H9 (cell line): Measurements from ENCODE around the gene FAM20A. TPM values are rescaled to one million over a fixed set of nuclear protein-coding genes. Genes with fewer than 3 reads are reported as not detected.

Experiments used
- DNase-seq: peaks from one replicate; pipeline ENCODE4 v3.0.0-alpha.2; 2017
- H2AFZ ChIP-seq: one replicate; pipeline ENCODE4 v1.6.1; 2013; ENCODE audit warnings: mild to moderate bottlenecking, low read length, control low read depth, moderate library complexity
- H2AK5ac ChIP-seq: 2 replicates; pipeline ENCODE4 v1.6.1; 2013; ENCODE audit warnings: low read length, control low read depth, mixed read lengths; ENCODE audit not compliant: insufficient read length
- H2BK120ac ChIP-seq: one replicate; pipeline ENCODE4 v1.6.1; 2013; ENCODE audit warnings: low read depth, mild to moderate bottlenecking, low read length, control low read depth, inconsistent platforms; ENCODE audit not compliant: poor library complexity, severe bottlenecking
- H2BK12ac ChIP-seq: 2 replicates; pipeline ENCODE4 v1.6.1; 2013; ENCODE audit warnings: low read length, control low read depth, mixed read lengths, low read depth; ENCODE audit not compliant: insufficient read length
- H2BK15ac ChIP-seq: 2 replicates; pipeline ENCODE4 v1.6.1; 2013; ENCODE audit warnings: low read depth, low read length, control low read depth
- H2BK20ac ChIP-seq: one replicate; pipeline ENCODE4 v1.6.1; 2013; ENCODE audit warnings: low read depth, mild to moderate bottlenecking, low read length, control low read depth, inconsistent platforms; ENCODE audit not compliant: poor library complexity, severe bottlenecking
- H2BK5ac ChIP-seq: 2 replicates; pipeline ENCODE4 v1.6.1; 2013; ENCODE audit warnings: low read length, control low read depth, mixed read lengths; ENCODE audit not compliant: insufficient read length
- H3K14ac ChIP-seq: 2 replicates; pipeline ENCODE4 v1.6.1; 2013; ENCODE audit warnings: low read length, control low read depth; ENCODE audit not compliant: insufficient read depth
- H3K18ac ChIP-seq: 2 replicates; pipeline ENCODE4 v1.6.1; 2013; ENCODE audit warnings: low read depth, mild to moderate bottlenecking, mixed read lengths, low read length, control low read depth; ENCODE audit not compliant: insufficient read length
- H3K23ac ChIP-seq: 2 replicates; pipeline ENCODE4 v1.6.1; 2013; ENCODE audit warnings: low read length, control low read depth, mixed read lengths, low read depth; ENCODE audit not compliant: insufficient read length
- H3K23me2 ChIP-seq: 2 replicates; pipeline ENCODE4 v1.6.1; 2013; ENCODE audit warnings: low read depth, mild to moderate bottlenecking, mixed read lengths, low read length, control low read depth; ENCODE audit not compliant: insufficient read length, poor library complexity, severe bottlenecking
- H3K27ac ChIP-seq: 2 replicates; pipeline ENCODE4 v1.5.1; 2013; ENCODE audit warnings: low read length, control low read depth, mixed read lengths, low read depth; ENCODE audit not compliant: insufficient read length
- H3K27me3 ChIP-seq: 2 replicates; pipeline ENCODE4 v1.6.1; 2013; ENCODE audit warnings: low read length, control low read depth, inconsistent platforms; ENCODE audit not compliant: insufficient read depth
- H3K4ac ChIP-seq: 2 replicates; pipeline ENCODE4 v1.6.1; 2013; ENCODE audit warnings: low read depth, mild to moderate bottlenecking, control low read depth, inconsistent platforms, low read length, moderate library complexity
- H3K4me1 ChIP-seq: 2 replicates; pipeline ENCODE4 v1.6.1; 2013; ENCODE audit warnings: low read length, control low read depth, inconsistent platforms; ENCODE audit not compliant: insufficient read depth
- H3K4me2 ChIP-seq: 2 replicates; pipeline ENCODE4 v1.6.1; 2013; ENCODE audit warnings: low read length, control low read depth, mixed read lengths; ENCODE audit not compliant: insufficient read length, insufficient read depth
- H3K56ac ChIP-seq: 2 replicates; pipeline ENCODE4 v1.6.1; 2013; ENCODE audit warnings: low read depth, mild to moderate bottlenecking, mixed read lengths, low read length, control low read depth; ENCODE audit not compliant: insufficient read length
- H3K79me1 ChIP-seq: 2 replicates; pipeline ENCODE4 v1.6.1; 2013; ENCODE audit warnings: low read depth, mild to moderate bottlenecking, moderate library complexity, low read length, control low read depth, inconsistent platforms; ENCODE audit not compliant: insufficient read depth, poor library complexity, severe bottlenecking
- H3K79me2 ChIP-seq: 2 replicates; pipeline ENCODE4 v1.6.1; 2013; ENCODE audit warnings: low read length, control low read depth, inconsistent platforms; ENCODE audit not compliant: insufficient read depth
- H3K9ac ChIP-seq: 2 replicates; pipeline ENCODE4 v1.6.1; 2013; ENCODE audit warnings: low read length, control low read depth, mixed read lengths; ENCODE audit not compliant: insufficient read length; ENCODE audit errors: extremely low read depth
- H3K9me3 ChIP-seq: one replicate; pipeline ENCODE4 v1.6.1; 2013; ENCODE audit warnings: low read depth, low read length, inconsistent platforms; ENCODE audit not compliant: control insufficient read depth
- H3T11ph ChIP-seq: one replicate; pipeline ENCODE4 v1.6.1; 2013; ENCODE audit warnings: mild to moderate bottlenecking, low read length, control low read depth, inconsistent platforms
- H4K20me1 ChIP-seq: one replicate; pipeline ENCODE4 v1.6.1; 2013; ENCODE audit not compliant: control insufficient read depth, insufficient read length, insufficient read depth
- H4K5ac ChIP-seq: 2 replicates; pipeline ENCODE4 v1.6.1; 2013; ENCODE audit warnings: low read depth, mild to moderate bottlenecking, mixed read lengths, low read length, control low read depth; ENCODE audit not compliant: insufficient read length
- H4K8ac ChIP-seq: replicated peaks from 2 replicates; pipeline ENCODE4 v1.6.1; 2013; ENCODE audit warnings: low read length, control low read depth, mixed read lengths, low read depth; ENCODE audit not compliant: insufficient read length
- H4K91ac ChIP-seq: 2 replicates; pipeline ENCODE4 v1.6.1; 2013; ENCODE audit warnings: low read depth, mild to moderate bottlenecking, moderate library complexity, mixed read lengths, low read length, control low read depth; ENCODE audit not compliant: insufficient read length
- H3K27ac Mint-ChIP-seq, 3 experiments: 2 replicates in 2 of 3; 3 replicates in 1 of 3; pipeline ENCODE4 v1.8.0; 2020 to 2021; ENCODE audit warnings: mixed read lengths in 3 of 3, mild to moderate bottlenecking in 1 of 3, moderate library complexity in 1 of 3
- H3K27me3 Mint-ChIP-seq: 2 replicates; pipeline ENCODE4 v1.8.0; 2021; ENCODE audit warnings: low read depth, mild to moderate bottlenecking, moderate library complexity, mixed read lengths
- H3K36me3 Mint-ChIP-seq, 3 experiments: 2 replicates in 2 of 3; 3 replicates in 1 of 3; pipeline ENCODE4 v1.8.0; 2020 to 2021; ENCODE audit warnings: low read depth in 3 of 3, mixed read lengths in 3 of 3; ENCODE audit not compliant: insufficient read depth in 1 of 3
- H3K4me1 Mint-ChIP-seq, 2 experiments: 2 replicates each; pipeline ENCODE4 v1.8.0; 2020; ENCODE audit warnings: mixed read lengths in 2 of 2
- H3K4me3 Mint-ChIP-seq, 2 experiments: 2 replicates in 1 of 2; 3 replicates in 1 of 2; pipeline ENCODE4 v1.8.0; 2020 to 2021; ENCODE audit warnings: mild to moderate bottlenecking in 2 of 2, mixed read lengths in 2 of 2, moderate library complexity in 1 of 2
- H3K9me3 Mint-ChIP-seq, 2 experiments: 2 replicates in 1 of 2; 3 replicates in 1 of 2; pipeline ENCODE4 v1.8.0; 2020; ENCODE audit warnings: mild to moderate bottlenecking in 2 of 2, mixed read lengths in 2 of 2, moderate library complexity in 1 of 2
- CTCF ChIP-seq: fragments of 200-600 bp; sonication (generic); conservative IDR thresholded peaks from 3 replicates; pipeline ENCODE4 v1.8.0; 2021; ENCODE audit warnings: antibody characterized with exemption, mild to moderate bottlenecking
- WGBS: extraction: QIAGEN DNeasy Blood & Tissue Kit; methylation state at CpG from one replicate; pipeline ENCODE4 v1.1.7; 2013; ENCODE audit warnings: missing lambda C conversion rate, low lambda C conversion rate, mixed read lengths; ENCODE audit not compliant: insufficient read length; ENCODE audit errors: extremely low coverage; 5-methylcytosine and 5-hydroxymethylcytosine counted together
- total RNA-seq: library from RNA; stranded (reverse); gene quantifications from 2 replicates; pipeline ENCODE4 v1.2.1, GENCODE V29; 2021

Gene FAM20A
- total RNA-seq, 1 experiment from 2014 or later = 34.4 TPM

GRCh38 chr17:68602289-68602688 lies 1.1 kb upstream of the FAM20A start:
- H4K5ac ChIP-seq = no peak overlapping the region
- Mint-ChIP-seq H3K27ac (no peak overlapping the region), H3K9me3 (peaks cover 0 to 1% of the 10 kb centered on the region in 2 experiments; a peak in 2 of 5 replicates), H3K27me3 (peaks cover 29% of the 10 kb centered on the region), H3K4me1 (peaks cover 50 to 52% of the 10 kb centered on the region in 2 experiments), H3K36me3 (peaks cover 0 to 21% (median 14%) of the 10 kb centered on the region in 3 experiments; a peak in 6 of 7 replicates), H3K4me3 (peak overlapping the region; percentile 74 to 94; a peak in 3 of 5 replicates)
- no peak overlapping the region for H3K18ac ChIP-seq
- H4K8ac ChIP-seq = no peak overlapping the region
- no peak overlapping the region for H4K91ac ChIP-seq
- H2BK12ac ChIP-seq = no peak overlapping the region
- peaks cover 5% of the 10 kb centered on the region; the same call in 1 of the 2 replicates for H3K4me1 ChIP-seq
- H4K20me1 ChIP-seq = no peaks in the 10 kb centered on the region
- H3K4me2 ChIP-seq = no peak overlapping the region
- H3K9me3 ChIP-seq = no peaks in the 10 kb centered on the region
- no peak overlapping the region for H2BK5ac ChIP-seq
- H3K23ac ChIP-seq = no peak overlapping the region
- H3K79me2 ChIP-seq = 0 out of 2 replicates have a peak, but pooled peaks cover 1% of the 10 kb centered on the region
- no peak overlapping the region for H2BK120ac ChIP-seq
- H3T11ph ChIP-seq = no peak overlapping the region
- DNase-seq = no peak
- no peak overlapping the region for H3K4ac ChIP-seq
- H3K23me2 ChIP-seq = peaks cover 7% of the 10 kb centered on the region
- no peaks in the 10 kb centered on the region for H3K79me1 ChIP-seq
- H3K27me3 ChIP-seq = peaks cover 10% of the 10 kb centered on the region; the same call in 1 of the 2 replicates
- H2AK5ac ChIP-seq = no peak overlapping the region
- no CpG with 5 or more reads among the region's 5 CpGs for WGBS
- H3K9ac ChIP-seq = no peak overlapping the region
- H3K27ac ChIP-seq = no peak overlapping the region
- H3K14ac ChIP-seq = no peak overlapping the region
- no peak overlapping the region for H2AFZ ChIP-seq
- no peak overlapping the region for H3K56ac ChIP-seq
- no peak overlapping the region for H2BK20ac ChIP-seq
- H2BK15ac ChIP-seq = no peak overlapping the region
- no peak for TF ChIP-seq CTCF
